Right kidney (tissue), 1 donor: Measurements from ENCODE around the gene EIF2B4.
"Not testable (repeated sequence)": the region's sequence is repeated elsewhere in the genome, so short reads cannot be mapped to it uniquely, and the experiment has no call there.

Experiments used
- DNase-seq: peaks from one replicate; pipeline ENCODE4 v3.0.0-alpha.2; 2016

The EIF2B4 gene

DNA sequence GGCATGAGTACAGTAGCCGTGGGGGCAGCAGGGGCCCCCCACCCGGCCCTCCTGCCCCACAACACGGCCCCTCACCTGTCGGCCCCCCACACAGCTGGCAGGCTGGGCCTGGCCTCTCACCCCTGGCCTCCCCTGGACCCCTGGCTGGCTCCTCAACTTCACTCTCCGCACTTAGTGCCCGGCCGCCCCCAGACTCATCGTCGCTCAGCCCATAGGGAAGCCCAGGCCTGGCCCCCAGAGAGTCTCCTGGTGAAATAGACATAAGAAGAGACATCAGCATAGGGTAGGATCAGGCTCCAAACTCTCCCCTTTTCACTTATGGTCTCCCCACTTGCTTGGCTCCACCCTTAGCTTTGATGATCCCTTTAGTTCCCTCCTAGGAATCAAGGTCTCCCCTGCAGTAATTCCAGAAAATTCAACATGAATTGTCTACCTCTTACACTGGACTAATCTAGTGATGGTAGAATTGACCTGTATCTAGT lies 8.7 kb upstream of the EIF2B4 start:
- DNase-seq, result peak; percentile 12

DNA sequence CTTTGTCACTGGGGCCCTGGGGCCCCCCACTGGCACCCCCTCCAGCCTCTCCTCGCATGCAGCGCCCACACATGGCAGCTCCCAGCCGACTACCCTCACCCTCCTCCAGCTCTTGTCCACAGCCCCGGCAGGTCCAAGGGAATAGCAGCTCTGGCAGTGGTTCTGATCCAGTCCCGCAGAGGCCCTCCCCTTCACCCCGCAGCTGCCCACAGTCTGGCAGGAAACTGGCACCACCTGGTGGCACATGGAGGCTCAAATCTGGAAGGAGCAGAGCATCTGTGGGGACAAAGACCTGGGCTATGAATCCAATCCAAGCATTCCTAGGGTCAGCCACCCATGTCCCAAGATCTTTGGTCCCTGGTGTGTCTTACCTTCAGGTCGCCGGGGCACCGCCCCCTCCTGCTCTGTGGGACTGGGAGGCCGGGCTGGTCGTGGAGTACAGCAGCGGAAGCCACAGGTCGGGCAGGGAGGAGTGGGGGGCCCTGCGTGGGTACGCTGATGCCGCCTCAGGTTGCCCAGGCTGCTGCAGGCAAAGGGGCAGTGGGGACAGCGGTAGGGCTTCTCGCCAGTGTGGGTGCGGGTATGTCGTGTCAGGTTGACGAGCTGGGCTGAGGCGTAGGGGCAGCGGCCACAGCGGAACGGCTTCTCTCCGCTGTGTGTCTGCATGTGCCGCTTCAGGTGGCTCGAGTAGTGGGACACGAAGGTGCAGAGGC lies 8.1 kb upstream of the EIF2B4 start:
- peak; percentile 40 for DNase-seq

DNA sequence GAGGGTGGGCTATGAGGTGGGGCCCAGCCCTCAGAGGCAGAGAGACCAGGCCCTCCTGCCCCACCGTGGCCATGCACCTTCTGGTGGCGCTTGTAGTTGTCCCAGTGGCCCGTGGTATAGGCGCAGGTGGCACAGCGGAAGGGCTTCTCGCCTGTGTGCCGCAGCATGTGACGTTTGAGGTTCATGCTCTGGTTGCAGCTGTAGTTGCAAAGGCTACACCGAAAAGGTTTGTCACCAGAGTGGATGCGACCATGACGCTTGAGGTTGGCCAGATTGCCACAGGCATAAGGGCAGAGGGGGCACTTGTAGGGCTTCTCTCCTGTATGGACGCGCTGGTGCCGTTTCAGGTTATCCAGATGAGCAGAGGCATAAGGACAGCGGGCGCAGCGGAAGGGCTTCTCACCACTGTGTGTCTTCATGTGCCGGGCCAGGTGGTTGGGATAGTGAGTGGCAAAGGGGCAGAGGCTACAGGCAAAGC lies 7.5 kb upstream of the EIF2B4 start:
- DNase-seq, result no peak

DNA sequence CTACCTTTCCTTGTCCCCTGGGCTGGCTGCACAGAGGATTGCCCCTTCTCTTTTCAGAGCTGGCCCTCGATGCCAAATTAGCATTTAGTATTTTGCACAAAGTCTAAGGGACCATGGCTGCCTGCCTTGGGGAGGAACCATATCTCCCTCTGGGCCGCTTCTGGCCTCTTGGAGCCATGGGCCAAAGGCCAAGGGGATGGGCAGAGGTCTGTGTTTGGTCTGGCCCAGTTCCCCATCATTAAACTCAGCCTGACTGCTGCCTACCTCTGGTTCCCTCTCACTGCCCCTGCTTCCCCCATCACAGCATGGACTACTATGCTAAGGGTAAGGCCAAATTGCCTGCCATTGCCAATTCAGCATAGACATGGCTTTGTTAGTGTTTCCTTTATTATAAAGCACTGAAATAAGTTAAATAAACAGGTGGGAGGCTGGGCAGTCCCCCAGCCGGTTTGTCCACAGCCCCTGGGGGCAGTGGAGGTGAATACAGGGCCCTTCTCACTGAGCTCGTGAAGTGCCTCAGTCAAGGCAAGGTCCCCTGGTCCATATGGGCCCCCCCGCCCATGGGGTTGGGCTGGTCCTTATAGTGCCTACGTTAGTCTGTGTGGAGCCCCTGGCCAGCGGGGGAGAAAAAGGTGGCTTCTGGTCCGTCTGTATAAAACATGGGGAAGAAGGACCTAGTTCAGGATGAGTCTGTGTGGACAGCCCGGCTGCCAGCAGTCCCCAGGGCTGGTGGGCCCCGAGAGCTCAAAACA lies 6.9 kb upstream of the EIF2B4 start:
- DNase-seq, result no peak

DNA sequence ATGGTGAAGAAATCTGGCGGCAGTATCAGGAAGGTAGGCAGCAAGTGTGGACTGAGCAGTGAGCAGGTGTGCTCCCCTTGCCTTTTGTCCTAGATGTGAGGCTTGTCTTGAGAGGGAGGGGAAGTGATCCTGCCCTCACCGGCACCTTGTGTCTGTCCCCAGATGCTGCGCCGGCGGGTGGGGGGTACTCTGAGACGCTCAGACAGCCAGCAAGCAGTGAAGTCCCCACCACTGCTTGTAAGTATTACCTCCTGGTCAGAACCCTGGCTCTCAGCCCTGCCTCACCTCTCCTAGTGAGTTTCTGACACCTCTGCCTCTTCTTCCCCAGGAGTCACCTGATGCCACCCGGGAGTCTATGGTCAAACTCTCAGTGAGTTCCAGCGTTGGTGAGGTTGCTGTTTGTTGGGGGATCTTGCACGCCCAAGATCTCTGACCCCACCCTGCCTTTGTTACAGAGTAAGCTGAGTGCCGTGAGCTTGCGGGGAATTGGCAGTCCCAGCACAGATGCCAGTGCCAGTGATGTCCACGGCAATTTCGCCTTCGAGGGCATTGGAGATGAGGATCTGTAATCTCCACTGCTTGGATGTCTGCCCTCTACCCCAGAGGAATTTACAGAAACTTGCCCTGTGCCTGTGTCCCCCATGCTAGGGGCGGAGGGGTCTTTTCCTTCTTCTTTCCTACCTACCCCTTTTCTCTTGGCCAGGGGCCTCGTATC lies 6.2 kb upstream of the EIF2B4 start:
- DNase-seq, result no peak

DNA sequence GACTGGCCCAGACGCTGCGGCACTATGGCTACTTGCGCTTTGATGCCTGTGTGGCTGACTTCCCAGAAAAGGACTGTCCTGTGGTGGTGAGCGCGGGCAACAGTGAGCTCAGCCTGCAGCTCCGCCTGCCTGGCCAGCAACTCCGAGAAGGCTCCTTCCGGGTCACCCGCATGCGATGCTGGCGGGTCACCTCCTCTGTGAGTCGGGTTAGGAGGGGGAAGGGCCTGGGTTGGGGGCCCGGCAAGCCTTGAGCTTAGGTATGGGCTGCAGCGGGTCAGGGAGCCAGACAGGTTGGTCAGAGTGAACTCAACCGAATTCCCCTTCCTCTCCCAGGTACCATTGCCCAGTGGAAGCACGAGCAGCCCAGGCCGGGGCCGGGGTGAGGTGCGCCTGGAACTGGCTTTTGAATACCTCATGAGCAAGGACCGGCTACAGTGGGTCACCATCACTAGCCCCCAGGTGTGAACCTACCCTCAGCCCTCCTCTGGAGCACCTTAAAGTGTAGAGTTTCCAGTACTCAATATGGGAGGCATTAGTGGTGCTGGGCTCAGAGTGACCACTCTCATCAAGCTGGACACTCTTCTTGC lies 5.5 kb upstream of the EIF2B4 start:
- no peak for DNase-seq

DNA sequence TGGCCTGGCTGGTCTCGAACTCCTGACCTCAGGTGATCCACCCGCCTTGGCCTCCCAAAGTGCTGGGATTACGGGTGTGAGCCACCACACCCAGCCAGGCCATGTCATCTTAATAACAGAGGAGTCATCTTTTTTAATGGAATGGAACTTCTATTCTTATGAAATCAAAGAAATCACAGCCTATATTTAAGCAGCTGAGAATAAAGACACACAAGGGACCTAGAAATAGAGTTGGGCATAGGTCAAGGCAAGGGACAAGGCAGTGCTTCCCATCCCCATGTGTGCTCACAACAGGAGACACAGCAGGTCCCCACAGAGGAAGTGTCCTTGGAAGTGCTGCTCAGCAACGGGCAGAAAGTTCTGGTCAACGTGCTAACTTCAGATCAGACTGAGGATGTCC lies 3.4 kb upstream of the EIF2B4 start:
- DNase-seq, result no peak

DNA sequence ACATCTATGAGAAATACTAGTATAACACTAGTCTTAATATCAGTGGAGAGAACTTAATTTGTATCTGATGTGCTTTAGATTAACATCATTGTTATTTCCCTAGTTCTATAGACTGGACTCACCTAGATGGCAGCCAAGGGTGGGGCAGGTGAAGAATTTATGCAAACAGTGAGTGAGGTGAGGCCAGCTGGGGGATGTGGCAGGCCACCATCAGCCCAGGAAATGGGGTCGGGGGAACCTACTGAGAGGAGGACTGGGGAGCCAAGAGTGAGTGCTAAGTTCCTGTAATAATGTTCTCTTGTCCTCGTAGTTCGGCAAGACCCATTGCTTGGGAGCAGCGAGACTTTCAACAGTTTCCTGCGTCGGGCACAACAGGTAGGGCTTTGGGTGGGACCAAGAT lies 2.8 kb upstream of the EIF2B4 start:
- DNase-seq, result no peak

DNA sequence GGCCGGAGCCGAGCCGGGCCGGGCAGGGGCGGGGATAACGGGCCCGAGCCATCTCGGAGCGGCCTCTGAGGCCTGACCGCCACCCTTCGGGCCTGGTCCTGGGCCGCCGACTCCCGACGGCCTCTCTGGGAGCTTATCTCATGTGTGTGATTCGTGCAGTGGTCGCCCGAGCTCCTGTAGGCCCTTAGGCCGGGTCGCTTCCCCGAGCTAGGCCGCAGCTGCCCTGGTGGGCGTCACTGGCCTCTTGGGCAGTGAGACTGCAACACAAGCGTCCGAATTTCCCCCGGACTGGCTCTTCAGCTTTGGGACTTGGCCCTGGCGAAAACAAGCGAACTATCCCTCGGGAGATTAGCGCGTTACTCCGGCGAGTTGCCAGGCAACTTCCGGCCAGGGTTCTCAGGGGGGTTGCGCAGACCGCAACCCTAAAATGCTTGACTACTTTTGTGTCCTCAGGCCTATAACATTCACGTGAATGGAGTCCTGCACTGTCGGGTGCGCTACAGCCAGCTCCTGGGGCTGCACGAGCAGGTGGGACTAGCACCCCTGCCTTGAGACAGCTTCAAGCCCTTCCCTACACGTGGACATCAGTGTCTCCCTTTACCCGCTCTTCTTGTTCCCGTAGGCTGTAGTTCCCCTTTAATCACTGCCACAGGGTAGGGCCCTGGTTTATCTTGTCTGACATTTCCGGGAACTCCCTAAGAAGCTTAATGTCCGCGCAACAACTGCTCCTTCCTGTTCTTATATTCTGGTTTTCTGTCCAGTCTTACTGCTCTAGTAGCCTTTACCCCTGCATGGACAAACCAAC lies 880 bp upstream of the EIF2B4 start:
- DNase-seq, result peak; percentile 92

DNA sequence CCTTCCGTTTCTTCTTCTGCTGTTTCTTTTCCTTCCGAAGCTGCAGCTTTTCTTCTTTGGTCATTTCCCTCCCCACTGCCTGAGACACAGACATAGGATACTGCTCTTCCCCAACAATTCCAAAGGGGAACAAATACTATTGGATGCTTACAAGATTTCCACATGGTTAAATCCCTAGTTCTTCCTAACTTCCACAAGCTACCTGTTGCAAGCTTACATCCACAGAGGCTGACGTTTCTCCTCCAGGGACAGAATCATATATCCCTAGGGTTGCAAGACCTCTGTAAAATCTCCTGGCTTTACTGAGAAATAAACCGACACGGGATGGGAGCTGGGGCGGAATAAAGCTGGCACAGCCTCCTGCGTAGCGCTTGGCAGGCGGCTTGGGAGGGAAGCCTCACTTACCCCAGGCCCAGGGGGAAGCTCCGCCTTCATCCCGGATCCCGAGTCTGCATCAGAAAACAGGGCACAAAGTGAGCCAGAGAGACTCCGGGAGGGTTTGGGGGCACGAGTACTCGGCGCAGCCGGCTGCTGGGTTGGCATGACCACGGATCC lies 590 bp downstream of the EIF2B4 start:
- DNase-seq, result no peak

DNA sequence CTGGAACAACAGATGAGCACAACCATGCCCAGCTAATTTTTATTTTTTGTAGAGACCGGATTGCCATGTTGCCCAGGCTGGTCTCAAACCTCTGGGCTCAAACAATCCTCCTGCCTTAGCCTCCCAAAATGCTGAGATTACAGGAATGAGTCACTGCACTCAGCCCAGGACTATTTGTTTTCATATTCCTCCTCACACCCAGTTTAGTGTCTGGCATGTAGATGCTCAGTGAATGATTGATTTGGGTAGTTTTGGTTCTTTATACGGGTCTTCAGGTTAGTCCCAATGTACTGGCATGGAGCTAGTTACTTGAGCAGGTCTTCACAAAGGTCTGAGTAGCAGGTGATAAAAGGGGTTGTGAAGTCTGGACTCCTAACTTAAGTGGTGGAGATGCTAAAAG lies 6.2 kb downstream of the EIF2B4 start:
- DNase-seq, result no peak

DNA sequence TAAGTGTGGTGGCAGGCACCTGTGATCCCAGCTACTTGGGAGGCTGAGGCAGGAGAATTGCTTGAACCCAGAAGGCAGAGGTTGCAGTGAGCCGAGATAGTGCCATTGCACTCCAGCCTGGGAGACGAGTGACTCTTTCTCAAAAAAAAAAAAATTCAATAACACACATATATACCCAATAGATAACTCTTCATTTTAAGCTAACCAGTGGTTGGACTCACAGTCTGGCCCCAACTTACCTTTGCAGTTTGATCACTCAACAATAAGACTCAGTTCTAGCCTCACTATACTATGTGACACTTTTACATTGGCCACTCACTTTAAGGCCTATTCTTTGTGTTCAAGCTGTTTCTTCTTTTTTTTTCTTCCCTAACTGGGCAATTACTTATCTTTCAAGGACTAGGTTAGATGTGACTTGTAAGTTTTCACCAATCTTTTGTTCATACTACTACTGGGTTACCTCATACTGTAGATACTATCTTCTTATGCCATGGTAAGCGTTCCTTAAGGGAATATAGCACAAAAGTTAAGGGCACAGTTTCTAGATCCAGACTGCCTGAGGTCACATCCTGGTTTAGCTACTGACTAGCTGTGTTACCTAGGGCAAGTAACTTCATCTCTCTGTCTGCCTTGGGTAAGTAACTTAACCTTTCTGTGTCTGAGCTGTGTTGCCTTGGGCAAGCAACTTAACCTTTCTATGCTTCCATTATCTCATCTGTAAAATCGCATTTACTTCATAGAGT lies 7.3 kb downstream of the EIF2B4 start:
- no peak for DNase-seq

DNA sequence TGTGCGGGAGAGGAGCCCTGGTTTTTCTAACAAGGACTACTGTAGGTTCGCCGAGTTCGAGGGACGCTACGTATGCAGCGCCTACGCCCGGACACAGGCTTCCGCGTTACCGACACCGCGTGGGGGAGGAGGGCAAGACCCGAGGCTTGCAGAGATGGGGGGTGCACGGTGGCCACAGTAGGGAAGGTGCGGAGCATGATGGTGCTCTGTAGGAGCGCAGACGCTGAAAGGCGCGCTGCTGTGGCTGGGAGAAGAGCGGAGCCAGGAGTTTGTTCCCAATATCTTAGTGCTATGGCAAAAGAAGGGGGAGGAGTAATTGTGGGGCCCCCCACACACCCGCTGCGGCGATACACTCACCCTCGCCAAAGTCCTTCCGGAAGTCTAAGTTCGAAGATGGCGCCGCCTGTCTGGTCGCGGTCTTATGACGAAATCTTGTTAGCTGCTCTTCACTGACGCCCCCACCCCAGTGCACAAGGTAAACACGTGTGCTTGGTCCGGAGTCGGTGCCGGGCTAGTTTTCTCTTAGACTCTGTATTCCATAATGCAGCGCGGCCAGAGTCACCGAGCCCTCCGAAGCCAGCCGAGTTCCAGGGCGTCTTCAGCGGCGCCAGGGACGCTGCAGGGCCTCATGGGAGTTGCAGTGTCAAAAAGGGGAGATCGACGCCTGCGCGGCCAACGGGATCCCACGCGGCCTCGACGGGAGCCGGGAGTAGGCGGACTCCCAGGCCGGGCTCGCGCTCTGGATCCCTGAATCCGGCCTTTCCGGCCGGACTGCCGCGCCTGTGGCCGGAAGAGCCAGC lies 13.6 kb downstream of the EIF2B4 start, which contains the start of gene GTF3C2:
Gene GTF3C2, minus strand, starts transcription at position 383 of the 800 bp plus-strand sequence. CDS start 13,210 bp downstream, outside the sequence.
- DNase-seq, result peak; percentile 99

DNA sequence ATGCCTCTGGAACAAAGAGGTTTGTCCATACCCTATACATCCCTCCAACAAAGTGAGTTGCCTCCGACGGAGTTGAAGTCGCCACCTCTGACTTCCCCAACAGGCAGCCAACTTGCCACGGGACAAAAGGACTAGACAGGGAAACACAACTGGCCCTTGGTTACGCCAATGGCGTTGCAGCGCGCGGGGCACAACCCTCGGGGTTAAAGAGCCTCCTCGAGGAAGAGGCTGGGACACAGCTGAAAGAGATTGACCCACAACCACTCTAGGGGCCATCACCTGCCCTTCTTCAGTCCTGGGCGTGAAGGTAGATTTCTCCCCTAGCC lies 14.1 kb downstream of the EIF2B4 start:
- DNase-seq, result no peak

DNA sequence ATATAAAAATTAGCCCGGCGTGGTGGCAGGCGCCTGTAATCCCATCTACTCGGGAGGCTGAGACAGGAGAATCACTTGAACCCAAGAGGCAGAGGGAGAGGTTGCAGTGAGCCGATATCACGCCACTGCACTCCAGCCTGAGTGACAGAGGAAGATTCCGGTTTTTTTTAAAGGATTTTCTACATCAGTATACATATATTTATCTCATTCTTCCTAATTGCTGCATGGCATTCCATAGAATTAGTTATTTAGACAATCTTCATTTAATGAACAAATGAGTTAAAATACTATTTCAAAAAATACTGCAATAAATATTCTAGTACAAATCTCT lies 15.6 kb downstream of the EIF2B4 start:
- no peak for DNase-seq

DNA sequence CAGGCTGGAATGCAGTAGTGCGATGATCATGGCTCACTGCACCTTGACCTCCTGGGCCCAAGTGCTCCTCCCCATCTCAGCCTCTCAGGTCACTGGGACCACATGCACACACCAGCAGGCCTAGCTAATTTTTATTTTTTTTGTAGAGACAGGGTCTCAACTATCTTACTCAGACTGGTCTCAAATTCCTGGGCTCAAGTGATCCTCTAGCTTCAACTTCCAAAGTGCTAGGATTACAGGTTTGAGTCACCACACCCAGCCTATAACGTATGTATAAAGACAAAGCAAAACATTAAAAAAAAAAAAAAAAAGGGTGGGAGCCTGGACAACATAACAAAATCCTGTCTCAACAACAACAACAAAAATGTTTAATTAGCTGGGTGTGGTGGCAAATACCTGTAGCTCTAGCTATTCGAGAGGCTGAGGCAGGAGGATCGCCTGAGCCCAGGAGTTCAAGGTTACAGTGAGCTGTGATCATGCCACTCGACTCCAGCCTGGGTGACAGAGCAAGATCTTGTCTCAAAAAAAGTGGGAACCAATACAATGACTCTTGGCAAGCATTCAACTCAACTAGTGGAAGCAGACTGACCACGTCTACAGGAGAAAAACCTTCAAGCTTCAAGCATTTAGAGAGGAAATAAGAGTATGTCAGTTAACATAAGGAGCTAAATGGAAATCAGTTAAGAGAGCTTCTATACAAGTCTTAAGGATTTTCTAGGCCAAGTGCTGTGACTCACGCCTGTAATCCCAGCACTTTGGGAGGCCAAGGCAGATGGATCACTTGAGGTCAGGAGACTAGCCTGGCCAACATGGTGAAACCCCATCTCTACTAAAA lies 16.2 kb downstream of the EIF2B4 start:
- DNase-seq, result no peak

DNA sequence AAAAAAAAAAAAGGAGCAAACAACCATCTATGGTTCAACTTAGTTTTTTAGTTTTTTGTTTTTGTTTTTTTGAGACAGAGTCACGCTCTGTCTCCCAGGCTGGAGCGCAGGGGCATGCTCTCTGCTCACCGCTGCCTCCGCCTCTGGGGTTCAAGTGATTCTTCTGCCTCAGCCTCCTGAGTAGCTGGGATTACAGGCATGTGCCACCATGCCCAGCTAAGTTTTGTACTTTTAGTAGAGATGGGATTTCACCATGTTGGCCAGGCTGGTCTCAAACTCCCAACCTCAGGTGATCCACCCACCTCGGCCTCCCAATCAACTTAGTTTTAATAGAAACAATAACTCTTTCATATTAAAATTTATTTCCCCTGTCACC lies 16.8 kb downstream of the EIF2B4 start:
- DNase-seq, result not testable (repeated sequence)

DNA sequence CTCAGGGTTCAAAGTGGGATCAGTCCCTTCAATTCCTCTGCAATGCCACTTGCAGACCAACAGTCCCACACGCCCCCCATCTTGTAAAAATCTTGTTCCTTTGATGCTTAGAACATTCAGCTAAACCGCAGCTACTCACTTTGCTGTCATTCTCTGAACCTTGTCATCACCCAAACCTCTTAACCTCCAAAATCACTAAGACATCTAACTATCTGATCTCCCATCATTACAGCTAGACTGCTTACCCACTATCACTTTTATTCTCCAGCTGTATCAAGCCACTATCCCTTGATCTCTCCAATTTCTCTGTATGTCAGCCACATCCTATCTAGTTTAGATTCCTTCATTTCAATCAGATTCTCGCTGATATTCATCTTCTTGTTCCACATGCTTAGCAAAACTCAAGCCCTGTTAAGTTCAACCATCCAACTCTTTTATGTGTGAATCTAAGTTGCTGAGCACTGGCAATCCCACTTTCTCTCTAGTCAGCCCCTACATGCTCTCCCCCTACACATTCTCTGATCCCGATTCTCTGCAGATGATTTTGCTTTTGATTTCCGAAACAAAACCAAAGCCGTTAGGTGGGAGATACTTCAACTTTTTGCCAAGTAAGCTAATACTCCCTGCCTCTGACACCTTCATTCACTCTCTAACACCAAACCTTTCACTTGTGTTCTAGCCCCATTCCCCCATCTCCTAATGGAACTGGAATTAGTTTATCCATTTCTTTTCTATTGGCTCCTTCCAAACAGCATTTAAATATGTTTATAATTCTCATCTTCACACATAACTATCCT lies 18.1 kb downstream of the EIF2B4 start:
- no peak for DNase-seq
